HG02938 (cell line): ENCODE measurements around the gene TMBIM1.
"Not testable (repeated sequence)": the region's sequence is repeated elsewhere in the genome, so short reads cannot be mapped to it uniquely, and the experiment has no call there.

Experiments
- ATAC-seq: cut with Tn5 transposase; IDR thresholded peaks from one replicate; pipeline ENCODE4 v1.9.1; 2021; ENCODE audit warnings: mild to moderate bottlenecking, moderate library complexity; ENCODE audit not compliant: unreplicated experiment

TMBIM1 gene

DNA sequence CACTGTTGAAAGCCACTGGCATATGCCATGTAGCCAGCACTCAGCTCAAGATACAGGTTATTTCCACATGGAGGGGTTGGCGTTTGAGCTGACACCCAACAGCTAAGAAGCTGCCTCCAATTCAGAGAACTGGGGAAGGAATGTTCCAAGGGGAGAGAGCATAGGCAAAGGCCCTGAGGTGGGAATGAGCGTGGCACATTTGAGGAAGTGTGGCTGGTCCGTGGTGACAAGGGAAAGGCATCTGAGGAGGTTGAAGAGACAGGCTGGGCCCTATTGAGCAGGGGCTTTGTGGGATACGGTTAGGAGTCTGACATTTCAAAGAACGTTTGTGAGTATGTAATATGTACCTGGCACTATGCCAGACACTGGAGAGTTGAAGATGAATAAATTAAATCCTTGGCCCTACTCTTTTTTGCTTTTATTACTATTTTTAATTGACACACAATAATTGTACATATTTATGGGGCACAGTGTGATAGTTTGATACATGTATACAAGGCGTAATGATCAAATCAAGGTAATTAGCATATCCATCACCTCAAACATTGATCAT lies 27.6 kb upstream of the TMBIM1 start:
- ATAC-seq: no peak

DNA sequence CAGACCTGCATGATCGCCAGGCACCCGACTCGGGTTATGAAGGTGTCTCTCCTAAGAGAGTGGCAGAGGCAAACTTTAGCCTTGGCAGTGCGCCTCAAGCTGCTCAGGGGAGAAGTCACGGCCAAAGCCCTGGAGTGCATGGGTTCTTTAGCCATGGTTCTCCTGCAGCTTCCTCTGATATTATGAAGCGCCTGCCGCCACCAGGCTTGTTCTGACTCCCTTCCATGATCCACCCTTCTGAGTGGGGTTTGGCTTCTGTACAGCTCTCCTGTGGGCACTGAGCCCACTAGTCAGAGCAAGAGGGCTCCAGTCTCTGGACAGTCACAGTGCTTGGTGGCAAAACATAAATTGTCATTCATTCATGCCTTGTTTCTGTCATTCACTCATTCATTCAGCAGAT lies 25.9 kb upstream of the TMBIM1 start:
- ATAC-seq: no peak

DNA sequence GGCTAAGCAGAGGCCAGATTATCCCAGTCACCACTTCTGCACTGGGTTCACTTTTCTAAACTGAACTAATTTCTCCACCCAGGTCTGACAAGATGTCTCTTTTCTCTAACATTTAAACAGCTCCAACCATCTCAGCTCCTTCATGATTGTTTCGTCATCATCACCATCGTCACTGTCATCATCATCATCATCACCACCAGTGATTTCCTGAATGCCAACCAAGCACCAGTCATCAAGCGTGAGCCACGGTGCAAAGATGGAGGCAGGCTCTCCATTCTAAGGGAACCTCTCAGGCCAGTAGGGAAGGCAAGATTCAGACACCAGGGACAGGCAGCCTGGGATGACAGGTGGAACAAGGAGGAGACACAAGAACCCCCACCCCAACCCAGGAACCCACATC lies 25.5 kb upstream of the TMBIM1 start:
- no peak for ATAC-seq

DNA sequence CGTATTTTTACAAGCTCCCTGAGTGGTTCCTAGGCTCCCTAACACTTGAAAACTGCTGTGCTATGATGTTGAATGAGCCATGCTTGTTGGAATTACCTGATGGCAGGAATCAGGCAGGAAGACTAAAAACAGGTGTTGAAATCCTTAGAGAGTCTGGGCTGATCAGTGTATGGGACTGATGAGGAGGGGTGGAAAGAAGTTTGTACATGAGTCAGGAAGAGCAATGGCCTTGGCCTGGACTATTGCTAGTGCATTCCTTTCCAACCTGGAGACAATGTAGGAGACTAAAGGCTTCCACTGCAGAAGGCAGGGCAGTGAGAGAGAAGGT lies 25.0 kb upstream of the TMBIM1 start:
- no peak for ATAC-seq

DNA sequence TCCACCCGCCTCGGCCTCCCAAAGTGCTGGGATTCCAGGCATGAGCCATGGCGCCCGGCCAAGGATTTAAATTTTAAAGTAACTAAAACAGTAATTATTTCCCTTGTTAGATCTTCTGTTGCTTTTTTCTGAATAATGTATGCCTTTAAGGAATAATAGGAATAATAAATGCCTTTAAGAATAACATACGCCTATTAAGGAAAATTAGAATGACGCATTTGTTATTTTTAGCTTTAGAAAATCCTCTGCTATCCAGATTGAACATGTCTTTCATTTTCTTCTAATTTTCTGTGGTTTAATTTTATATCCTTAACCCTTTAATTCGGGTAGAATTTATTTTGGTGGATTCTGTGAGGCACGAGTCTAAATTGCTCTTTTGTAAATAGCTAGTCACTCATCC lies 23.1 kb upstream of the TMBIM1 start:
- no peak for ATAC-seq

DNA sequence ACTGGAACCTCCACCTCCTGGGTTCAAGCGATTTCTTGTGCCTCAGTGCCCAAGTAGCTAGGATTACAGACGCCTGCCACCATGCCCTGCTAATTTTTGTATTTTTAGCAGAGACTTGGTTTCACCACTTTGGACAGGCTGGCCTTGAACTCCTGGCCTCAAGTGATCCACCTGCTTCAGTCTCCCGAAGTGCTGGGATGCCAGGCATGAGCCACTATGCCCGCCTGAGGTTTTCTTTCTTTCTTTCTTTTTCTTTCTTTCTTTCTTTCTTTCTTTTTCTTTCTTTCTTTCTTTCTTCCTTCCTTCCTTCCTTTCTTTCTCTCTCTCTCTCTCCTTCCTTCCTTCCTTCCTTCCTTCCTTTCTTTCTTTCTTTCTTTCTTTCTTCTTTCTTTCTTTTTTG lies 22.5 kb upstream of the TMBIM1 start:
- ATAC-seq: not testable (repeated sequence)

DNA sequence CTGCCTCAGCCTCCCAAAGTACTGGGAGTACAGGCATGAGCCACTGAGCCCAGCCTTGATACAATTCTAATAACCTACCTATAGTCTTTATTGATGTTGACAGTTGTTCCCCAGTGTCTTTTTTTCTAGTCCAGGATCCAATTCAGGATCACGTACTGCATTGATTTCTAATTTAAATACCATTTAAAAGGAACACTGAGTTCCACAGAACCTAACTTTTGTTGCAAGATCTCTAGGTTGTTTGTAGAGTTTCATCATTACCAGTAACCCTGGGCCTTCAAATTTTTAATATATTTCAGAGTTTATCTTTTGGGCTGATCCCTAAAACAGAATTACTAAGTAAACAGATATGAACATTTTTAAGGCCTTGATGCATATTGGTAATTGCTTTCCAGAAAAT lies 21.1 kb upstream of the TMBIM1 start:
- no peak for ATAC-seq

DNA sequence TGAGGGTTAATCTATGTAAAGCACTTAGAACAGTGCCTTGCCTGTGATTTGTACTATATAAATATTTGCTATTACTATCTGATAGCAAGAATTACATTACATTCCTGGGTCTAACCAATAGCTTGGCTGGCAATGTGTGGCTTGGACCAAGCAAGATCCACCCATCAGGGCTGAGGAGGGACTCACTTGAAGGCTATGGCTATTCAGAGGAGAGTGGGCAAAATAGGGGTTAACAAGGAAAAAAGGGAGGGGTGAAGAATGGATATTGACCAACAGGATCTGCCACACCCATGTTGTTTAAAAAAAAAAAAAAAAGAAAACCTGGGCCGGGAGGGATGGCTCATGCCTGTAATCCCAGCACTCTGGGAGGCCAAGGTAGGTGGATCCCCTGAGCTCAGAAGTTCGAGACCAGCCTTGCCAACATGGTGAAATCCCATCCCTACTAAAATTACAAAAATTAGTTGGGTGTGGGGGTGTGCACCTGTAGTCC lies 20.0 kb upstream of the TMBIM1 start:
- no peak for ATAC-seq

DNA sequence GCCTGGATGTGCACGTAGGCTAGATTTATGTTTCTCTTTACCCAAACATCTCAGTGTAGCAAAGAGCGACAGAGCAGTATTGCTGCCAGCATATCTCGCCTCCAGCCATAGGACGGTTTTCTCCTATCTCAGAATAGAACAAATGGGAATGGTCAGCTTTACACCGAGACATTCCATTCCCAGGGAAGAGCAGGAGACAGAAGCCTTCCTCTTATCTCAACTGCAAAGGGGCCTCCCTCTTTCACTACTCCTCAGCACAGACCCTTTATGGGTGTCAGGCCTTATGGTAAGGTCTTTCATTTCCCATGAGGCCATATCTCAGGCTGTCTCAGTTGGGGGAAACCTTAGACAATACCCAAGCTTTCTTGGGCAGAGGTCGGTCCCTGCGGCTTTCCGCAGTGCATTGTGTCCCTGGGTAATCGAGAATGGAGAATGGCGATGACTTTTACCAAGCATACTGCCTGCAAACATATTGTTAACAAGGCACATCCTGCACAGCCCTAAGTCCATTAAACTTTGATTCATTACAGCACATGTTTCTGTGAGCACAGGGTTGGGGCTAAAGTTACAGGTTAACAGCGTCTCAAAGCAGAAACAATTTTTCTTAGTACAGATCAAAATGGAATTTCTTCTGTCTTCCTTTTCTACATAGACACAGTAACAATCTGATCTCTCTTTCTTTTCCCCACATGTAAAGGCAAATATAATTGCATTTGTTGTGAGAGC lies 19.4 kb upstream of the TMBIM1 start:
- ATAC-seq: not testable (repeated sequence)

DNA sequence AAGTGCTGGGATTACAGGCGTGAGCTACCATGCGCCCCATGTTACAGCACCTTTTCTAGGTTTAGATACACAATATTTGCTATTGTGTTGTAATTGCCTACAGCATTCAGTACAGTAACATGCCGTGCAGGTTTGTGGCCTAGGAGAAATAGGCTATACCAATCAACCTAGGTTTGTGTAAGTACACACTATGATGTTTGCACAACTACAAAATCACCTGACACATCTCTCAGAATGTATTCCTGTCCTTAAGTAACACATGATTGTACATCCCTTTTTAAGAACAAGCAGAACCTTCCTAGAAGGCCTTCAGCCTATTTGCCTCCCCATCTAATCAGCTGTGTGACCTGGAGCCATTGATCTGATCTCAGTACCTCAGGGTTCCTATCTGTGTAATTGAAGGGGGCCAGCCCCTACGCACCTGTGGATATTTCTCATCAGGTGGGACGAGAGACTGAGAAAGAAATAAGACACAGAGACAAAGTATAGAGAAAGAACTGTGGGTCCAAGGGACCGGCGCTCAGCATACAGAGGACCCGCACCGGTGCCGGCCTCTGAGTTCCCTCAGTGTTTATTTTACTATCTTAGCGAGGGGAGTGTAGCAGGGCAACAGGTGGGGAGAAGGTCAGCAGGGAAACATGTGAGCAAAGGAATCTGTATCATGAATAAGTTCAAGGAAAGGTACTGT lies 18.7 kb upstream of the TMBIM1 start:
- ATAC-seq: no peak

DNA sequence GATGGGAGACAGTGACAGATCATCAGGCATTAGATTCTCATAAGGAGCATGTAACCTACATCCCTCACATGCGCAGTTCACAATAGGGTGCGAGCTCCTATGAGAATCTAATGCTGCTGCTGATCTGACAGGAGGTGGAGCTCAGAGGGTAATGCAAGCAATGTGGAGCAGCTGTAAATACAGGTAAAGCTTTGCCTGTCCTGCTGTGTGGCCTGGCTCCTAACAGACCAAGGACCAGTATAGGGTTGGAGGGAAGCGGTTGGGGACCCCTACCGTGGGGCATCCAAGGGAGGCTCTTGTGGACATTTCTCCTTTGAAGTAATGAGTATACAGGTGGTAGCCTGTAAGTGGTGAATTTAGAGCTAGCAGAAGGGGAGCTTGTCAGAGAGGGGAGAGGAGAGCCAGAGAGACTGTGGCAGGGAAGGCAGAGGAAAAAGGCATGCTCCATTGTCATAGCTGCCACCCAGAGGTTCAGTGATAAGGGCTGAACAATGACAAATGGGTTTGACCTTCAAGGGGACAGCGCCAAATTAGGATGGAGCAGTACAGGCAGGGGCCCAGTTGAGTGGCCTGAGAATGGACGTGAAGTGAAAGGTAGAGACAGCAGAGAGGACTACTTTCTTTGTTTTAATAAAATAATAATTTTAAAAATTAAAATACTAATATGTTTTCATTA lies 15.2 kb upstream of the TMBIM1 start:
- no peak for ATAC-seq

DNA sequence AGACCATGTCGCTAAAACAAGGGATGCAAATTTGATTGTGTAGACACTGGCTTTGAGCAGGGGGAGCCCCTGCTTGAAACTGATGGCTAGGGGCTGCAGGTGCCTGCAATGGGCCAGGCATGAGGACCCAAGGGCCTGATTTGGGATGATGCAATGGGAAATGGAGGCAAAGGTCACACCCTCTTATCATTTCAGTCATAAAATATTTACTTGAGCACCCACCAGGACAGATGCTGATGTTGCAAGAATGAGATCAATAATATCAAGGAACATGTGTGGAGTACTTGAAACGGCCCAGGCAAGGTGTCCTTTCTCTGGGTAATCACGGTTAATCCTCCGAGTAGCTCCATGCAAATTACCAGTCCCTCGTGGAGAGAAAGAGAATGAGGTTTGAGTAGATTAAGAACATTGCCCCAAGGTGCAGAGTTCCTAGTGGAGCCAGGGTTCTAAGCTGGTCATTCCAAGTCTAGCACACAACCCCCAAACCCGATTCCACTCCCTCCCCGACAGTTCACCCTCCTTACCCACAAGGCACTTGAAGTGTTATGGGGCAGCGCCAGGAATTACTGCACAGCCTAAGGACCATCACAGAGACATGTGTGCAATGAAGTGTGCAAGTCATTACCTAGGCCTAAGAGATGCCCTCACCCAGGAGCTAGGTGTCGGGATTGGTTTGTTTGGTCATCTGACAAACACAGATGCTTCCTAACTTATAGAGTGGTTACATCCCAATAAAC lies 14.0 kb upstream of the TMBIM1 start:
- ATAC-seq: no peak

DNA sequence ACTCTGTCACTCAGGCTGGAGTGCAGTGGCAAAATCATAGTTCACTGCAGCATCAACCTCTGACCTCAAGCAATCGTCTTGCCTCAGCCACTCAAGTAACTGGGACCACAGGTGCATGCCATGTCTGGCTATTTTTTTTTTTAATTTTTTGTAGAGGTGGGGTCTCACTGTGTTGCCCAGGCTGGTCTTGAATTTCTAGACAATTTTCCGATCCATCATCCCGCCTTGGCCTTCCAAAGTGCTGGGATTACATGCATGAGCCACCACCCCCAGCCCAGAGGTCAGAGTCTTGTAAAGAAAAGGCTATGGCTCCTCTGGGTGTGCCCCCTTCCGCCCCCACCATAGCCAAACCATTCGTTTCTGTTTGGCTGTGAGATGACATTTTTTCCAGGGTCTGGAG lies 13.1 kb upstream of the TMBIM1 start:
- ATAC-seq: no peak

DNA sequence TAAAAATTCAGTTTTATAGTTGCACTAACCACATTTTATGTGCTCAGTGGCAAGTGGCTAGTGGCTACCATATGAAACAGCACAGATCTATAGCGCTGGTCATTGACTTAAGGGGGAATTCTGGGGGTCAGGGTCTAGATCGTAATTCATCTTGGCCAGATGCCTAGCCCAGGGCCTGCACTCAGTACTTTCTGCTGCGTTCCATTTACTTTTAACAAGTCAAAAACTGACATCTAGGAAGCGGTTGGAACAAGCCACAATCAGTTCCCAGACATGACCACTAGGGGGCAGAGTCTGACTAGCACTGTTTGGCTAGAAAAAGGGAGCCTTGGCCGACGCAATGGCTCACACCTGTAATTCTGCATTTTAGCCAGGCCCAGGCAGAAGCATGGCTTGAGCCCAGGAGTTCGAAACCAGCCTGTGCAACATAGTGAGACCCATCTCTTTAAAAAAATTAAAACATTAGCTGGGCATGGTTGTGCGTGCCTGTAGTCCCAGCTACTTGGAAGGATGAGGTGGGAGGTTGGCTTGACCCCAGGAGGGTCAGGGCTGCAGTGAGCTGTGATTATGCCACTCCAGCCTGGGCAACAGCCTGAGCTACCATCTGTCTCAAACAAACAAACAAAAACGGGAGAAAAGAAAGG lies 9.0 kb upstream of the TMBIM1 start:
- ATAC-seq: peak; percentile 65

DNA sequence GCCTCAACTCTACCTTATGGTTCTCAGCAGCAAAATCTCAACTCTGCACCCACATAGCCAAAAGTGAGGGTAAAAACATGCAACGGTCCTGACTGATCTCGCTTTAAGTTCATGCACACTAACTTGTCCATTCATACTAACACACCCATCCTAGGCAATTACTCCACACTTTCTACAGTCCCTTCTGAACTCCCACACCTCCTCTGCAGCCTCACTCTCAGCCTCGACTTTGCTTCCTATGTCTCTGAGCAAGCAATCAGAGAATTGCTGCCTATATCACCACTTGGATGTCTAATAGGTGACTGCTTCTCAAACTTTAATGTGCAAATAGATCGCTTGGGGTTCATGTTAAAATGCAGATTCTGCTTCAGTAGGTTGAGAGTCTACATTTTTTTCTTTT lies 7.8 kb upstream of the TMBIM1 start:
- no peak for ATAC-seq

DNA sequence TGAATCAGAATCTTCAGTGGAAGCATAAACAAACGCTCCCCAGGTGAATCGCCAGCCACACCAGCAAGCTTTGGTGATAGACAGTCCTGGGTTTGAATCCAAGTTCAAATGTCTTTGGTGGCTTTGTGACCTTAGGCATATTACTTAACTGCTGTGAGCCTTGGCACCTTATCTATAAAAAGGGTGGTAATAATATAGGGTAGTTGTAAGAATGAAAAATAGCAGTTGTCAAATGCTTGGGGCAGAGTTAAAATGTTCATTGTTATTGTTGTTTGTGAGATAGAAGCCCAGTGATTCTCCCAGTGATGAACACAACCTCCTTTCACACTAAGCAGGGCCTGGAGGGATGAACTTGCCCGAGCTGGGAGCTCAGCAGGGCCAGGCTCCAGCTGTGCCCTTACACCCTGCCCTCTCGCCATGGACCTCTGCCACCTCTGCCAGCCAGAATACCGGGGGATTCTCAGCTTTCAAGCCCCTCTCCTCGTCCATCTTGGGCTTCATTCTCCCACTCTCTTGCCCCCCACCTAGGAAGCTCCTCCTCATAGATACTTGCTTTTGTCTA lies 6.1 kb upstream of the TMBIM1 start:
- ATAC-seq: no peak

DNA sequence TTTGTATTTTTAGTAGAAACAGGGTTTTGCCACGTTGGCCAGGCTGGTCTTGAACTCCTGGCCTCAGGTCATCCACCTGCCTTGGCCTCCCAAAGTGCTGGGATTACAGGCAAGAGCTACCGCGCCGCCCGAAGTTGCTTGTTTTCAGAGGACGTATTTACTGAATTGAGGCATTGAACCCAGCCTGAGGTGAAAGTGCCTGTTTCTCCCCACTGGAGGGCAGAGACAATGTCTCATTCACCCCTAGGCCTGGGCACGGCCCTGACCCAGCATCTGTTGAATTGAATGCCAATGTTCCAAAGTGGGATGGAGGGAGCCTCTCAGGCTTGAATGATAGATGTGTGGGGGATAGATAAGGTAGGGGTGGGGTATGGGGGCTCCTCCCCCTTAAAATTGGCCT lies 4.5 kb upstream of the TMBIM1 start:
- no peak for ATAC-seq

DNA sequence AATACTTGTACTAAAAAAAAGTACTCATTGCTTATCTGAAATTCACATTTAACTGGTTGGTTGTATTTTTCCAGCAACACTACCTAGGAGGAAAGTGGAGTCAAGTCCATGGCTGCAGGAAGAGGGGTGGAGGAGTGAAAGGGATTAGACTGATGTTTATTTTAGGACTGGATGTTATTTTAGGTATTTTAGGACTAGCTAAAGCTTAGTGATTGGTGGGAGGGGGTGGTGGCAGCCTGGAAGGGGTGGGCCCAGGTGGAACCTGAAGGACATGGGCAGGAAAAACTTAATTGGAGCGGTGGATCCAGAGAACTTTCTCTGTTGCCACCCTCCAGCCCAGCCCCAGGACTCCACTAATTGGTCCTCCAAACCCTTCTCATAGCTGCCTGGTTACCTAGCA lies 3.9 kb upstream of the TMBIM1 start:
- ATAC-seq: no peak

DNA sequence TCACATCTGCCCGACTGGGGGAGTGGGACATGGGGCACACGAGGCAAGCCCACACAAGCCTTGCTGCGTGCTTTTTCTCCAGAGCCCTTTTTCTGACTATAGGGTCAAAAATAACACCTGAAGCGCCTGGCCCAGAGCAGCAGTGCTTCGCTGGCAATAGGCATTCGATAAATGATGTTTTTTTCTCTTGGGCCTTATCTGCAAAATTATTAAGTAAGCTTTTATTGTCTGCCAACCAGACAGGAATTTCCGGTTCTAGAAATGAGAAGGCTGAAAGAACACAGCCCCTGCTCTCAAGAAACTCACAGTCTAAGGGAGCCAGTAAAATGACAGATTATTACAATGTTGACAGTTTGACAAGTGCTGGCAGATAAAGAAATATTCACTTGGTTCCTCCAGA lies 2.7 kb upstream of the TMBIM1 start:
- ATAC-seq: no peak

DNA sequence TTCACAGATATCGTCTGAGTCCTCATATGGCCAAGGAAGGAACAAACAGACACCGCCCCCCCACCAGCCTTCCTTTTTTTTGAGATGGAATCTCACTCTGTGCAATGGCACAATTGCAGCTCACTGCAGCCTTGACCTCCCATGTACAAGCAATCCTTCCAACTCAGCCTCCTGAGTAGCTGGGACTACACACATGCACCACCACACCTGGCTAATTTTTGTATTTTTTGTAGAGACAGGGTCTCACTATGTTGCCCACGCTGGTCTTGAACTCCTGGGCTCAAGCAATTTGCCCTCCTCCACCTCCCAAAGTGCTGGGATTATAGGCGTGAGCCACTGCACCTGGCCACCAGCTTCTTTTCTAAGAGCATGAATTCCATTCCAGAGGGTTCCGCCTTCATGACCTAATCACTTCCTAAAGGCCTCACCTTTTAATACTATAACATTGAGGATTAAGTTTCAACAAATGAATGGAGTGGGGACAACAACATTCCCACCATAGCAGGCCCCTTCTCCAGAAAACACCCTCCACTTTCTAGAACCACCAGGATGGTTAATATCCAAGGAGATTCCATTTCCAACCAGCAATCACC lies 2.2 kb upstream of the TMBIM1 start:
- no peak for ATAC-seq
